GM12865 (cell line): ENCODE measurements around the gene NAA50.
A peak's percentile ranks its signal among the peaks of the same experiment; 100 is the strongest.

Experiments used
- DNase-seq: peaks from one replicate; pipeline ENCODE4 v3.0.0; 2010; ENCODE audit warnings: low read depth
- H3K4me3 ChIP-seq: 2 replicates; pipeline ENCODE4 v1.5.1; 2011; ENCODE audit warnings: mild to moderate bottlenecking, low read depth, low read length, control low read depth
- TF ChIP-seq, protein P1 (sequence below): IDR thresholded peaks from 2 replicates; pipeline ENCODE4 v1.5.1; 2011; ENCODE audit warnings: low read length, control low read depth, low read depth, inconsistent platforms; ENCODE audit not compliant: insufficient read depth; ENCODE audit errors: missing control alignments

Gene NAA50

DNA sequence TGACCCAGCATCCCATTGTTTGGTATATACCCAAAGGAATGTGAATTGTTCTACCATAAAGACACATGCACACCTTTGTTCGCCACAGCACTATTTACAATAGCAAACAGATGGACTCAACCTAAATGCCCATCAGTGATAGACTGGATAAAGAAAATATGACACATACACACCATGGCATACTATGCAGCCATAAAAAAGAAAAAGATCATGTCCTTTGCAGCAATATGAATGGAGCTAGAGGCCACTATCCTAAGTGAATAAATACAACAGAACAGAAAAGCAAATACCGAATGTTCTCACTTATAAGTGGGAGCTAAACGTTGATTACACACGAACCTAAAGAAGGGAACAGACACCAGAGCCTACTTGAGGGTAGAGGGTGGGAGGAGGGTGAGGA is 38.2 kb downstream of the NAA50 start:
- TF ChIP-seq, protein P1, sequence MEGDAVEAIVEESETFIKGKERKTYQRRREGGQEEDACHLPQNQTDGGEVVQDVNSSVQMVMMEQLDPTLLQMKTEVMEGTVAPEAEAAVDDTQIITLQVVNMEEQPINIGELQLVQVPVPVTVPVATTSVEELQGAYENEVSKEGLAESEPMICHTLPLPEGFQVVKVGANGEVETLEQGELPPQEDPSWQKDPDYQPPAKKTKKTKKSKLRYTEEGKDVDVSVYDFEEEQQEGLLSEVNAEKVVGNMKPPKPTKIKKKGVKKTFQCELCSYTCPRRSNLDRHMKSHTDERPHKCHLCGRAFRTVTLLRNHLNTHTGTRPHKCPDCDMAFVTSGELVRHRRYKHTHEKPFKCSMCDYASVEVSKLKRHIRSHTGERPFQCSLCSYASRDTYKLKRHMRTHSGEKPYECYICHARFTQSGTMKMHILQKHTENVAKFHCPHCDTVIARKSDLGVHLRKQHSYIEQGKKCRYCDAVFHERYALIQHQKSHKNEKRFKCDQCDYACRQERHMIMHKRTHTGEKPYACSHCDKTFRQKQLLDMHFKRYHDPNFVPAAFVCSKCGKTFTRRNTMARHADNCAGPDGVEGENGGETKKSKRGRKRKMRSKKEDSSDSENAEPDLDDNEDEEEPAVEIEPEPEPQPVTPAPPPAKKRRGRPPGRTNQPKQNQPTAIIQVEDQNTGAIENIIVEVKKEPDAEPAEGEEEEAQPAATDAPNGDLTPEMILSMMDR = no peak
- no peak overlapping the region for H3K4me3 ChIP-seq
- DNase-seq = no peak

DNA sequence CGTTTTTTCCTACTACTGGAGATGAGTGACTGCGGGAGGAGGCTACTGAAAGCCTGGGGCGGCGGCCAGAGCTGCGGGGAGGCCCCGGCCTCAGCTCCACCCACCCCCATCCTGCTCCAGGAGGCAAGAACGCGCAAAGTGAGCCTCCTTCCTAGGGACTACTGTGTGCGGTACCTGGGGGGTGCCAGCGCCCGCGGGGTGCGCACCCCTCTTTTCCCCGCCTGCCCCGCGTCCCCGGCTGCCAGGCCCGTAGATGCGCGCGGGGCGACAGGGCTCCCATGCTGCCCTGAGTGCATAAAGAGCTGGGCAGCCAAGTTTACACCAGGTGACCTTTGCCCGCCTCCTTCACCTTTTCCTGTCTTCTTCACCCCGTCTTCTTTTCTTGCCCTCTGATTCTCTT is 47.1 kb downstream of the NAA50 start:
- peak overlapping the region; percentile 42 for H3K4me3 ChIP-seq
- TF ChIP-seq, protein P1 = no peak
- peak; percentile 21 for DNase-seq

DNA sequence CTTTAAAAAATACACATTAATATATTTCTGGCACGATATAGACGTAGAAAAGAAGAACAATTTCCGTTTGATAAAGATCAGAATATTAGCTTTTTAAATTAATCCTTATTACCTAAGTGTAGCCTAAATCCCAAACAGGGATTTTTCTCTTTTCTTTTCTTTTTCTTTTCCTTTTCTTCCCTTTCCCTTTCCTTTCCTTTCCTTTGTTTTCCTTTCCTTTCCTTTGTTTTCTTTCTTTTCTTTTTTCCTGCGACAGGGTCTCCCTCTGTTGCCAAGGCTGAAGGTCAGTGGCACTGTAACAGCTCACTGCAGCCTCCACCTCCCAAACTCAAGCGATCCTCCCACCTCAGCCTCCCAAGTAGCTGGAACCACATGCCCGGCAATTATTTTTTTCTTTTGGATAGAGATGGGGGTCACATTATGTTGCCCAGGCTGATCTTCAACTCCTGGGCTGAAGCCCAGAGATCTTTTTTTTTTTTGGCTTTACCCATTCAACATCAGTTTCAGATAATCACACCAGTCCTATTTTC is 47.8 kb downstream of the NAA50 start:
- peak overlapping the region; percentile 80 for H3K4me3 ChIP-seq
- no peak for DNase-seq
- TF ChIP-seq, protein P1 = no peak

DNA sequence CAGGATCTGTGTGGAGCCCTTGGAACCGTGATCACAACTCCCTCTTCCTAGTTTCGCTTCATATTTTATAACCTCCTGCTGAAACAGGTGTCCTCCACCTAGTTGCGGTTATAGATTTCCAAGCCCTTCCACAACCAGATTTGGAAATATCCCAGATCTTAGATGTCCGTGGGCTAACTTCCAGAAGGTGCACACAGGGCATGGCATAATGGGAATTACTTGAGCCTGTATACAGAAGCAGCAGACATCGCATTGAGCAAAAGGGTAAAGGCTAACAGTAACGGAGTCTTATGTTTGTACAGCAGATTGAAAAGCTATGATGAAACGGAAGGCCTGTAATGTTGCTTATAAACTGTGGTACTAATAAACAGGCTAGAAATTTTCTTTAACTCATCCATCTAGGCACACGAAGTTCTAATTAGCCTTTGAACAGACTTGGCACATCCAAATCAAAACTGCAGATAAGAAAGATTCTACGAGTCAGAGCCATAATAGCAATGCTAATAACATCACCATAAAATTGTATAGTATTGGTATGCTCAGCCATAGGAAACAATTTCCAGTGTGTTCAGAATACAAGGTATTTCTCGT is 48.5 kb downstream of the NAA50 start:
- no peak for DNase-seq
- peak overlapping the region; percentile 80 for H3K4me3 ChIP-seq

DNA sequence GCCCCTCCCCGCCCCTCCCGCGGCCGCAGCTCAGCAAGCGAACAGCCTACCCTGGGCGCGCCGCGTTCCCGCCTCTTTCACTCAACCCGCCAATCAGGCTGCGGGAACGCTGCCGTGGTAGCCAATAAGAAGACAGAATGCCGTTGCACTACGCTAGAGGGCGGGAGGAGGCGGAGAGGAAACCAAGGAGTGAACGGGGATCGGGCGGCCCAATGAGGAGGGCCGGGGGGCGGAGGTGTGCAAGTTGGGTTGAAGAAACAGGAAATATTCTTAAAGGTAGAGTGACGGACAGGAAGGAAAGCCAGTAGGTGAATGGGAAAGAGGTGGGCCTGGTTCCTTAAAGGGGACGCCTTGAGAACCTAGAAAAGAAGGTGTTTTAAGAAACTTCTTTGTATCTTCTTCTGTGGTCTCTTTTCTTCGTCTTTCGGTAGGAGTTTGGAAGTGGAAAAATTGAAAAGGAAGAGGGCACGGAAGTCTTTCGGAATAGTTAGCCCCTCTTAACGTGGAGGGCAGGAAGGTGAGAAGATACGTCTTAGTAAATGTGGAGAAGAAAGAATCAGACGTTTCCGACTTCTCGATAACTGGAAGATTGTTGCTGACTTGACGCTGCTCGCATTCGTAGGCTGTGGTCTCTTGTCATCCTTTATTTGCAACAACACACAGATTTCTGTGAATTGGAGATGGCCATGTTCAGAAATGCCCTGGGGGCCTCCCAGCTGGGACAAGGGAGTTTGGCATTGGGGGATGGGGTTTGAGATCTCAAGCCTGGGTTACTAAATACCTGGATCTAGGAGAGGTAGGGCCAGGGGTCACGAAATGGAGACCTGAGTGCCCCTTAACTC is 49.2 kb downstream of the NAA50 start:
- peak; percentile 100 for DNase-seq
- peak overlapping the region; percentile 80 for H3K4me3 ChIP-seq
- TF ChIP-seq, protein P1 = no peak

More for the DNA sequence above, 48.5 kb downstream of the NAA50 start:
- TF ChIP-seq, protein P1 = no peak

DNA sequence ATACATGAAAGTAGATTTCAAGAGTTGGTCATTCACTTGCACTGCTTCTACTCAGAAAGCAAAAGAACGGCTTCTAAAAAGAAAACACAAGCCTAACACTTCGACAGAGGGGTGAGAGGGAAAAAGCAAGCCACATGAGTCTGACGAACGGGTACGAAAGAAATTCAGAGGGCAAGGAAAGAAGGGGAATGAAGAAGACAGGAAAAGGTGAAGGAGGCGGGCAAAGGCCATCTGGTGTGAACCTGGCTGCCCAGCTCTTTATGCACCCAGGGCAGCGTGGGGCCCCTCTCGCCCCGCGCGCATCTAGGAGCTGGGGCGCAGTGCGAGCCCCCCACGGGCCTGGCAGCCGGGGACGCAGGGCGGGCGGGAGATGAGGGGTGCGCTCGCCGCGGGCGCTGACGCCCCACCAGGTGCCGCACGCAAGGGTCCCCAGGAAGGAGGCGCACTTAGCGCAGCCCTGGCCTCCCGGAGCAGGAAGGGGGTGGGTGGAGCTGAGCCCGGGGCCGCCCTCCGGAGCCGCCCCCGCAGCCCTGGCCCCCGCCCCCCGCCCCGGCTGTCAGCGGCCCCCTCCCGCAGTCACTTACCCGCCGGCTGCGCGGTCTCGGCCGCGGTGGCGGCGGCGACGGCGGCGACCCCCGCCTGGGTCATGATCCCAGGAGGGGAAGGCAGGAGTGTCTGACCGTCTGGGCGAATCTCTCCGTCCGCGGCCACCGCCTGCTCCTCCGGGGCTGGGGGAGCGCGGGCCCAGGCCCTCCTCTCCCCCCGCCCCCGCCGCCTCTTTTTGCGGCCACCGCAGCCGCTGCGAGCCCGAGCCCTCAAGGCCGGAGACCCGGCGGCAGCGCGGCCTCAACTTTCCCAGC is 50.0 kb downstream of the NAA50 start, which contains the start of gene USF3:
Gene USF3, minus strand, starts transcription at position 857 of the 860 bp plus-strand sequence. CDS start 21,764 bp downstream, outside the sequence.
- DNase-seq = peak; percentile 90
- TF ChIP-seq, protein P1 = peak; percentile 14
- H3K4me3 ChIP-seq = peak within 1 kb of the TSS; percentile 80
